Measurements from ENCODE around the gene PEMT.

The PEMT gene

DNA sequence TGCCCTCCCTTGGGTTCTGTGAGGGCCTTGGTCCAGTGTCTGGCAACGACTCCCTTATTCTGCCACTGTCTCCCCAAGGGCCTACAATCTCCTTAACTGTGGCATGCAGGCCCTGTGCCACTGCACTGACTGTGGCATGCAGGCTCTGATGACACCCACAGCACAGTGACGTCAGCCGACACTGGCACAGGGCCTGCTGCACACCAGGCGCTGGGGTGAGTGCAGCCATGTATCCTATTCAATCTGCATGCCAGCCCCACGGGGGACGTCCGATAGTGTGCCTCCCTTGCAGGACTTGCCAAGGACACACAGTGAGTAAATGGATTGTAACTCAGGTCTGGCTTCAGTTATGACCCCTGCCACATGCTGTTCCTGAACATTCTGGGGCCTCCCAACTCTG is 55.6 kb downstream of the PEMT start:
- no peak for DNase-seq (ENCODE audit: low read depth)
- TF ChIP-seq, protein P1, sequence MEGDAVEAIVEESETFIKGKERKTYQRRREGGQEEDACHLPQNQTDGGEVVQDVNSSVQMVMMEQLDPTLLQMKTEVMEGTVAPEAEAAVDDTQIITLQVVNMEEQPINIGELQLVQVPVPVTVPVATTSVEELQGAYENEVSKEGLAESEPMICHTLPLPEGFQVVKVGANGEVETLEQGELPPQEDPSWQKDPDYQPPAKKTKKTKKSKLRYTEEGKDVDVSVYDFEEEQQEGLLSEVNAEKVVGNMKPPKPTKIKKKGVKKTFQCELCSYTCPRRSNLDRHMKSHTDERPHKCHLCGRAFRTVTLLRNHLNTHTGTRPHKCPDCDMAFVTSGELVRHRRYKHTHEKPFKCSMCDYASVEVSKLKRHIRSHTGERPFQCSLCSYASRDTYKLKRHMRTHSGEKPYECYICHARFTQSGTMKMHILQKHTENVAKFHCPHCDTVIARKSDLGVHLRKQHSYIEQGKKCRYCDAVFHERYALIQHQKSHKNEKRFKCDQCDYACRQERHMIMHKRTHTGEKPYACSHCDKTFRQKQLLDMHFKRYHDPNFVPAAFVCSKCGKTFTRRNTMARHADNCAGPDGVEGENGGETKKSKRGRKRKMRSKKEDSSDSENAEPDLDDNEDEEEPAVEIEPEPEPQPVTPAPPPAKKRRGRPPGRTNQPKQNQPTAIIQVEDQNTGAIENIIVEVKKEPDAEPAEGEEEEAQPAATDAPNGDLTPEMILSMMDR (IDR thresholded peaks at IDR 0.05; ENCODE audit: control insufficient read depth, extremely low read depth, insufficient read depth): no peak
- no peak overlapping the region for H3K4me3 ChIP-seq (ENCODE audit: low read depth, low read length)

DNA sequence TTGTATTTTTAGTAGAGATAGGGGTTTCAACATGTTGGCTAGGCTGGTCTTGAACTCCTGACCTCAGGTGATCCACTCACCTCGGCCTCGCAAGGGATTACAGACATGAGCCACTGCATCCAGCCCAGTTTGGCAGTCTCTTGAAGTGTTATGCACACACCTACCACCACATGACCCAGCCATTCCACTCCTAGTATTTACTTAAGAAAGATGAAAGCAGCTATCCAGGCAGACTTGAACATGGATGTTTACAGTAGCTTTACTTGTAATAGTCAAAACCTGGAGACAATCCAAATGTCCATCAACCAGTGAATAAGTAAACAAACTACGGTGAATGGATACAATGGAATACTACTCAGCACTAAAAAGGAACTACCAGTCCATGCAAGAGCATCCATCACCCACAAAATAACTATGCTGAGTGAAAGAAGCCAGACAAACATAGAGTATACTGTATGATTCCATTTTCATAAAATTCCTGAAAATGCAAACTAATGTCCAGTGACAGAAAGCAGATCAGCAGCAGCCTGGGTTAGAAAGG is 57.5 kb downstream of the PEMT start:
- H3K4me3 ChIP-seq (ENCODE audit: low read depth, low read length): no peak overlapping the region
- peak; percentile 98 for DNase-seq (ENCODE audit: low read depth)
- TF ChIP-seq, protein P1 (IDR thresholded peaks at IDR 0.05; ENCODE audit: control insufficient read depth, extremely low read depth, insufficient read depth): no peak

DNA sequence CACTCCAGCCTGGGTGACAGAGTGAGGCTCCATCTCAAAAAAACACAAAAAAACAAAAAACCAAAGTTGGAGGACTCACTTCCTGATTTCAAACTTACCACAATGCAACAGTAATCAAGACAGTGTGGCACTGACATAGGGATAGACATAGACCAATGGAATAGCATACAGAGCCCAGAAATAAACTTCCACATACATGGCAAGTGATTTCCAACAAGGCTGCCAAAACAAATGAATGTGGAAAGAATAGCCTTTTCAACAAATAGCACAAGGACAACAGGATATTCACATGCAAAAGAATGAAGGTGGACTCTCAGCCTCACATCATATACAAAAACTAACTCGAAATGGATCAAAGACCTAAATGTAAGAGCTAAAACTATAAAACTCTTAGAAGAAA is 58.5 kb downstream of the PEMT start:
- TF ChIP-seq, protein P1 (IDR thresholded peaks at IDR 0.05; ENCODE audit: control insufficient read depth, extremely low read depth, insufficient read depth): no peak
- H3K4me3 ChIP-seq (ENCODE audit: low read depth, low read length): no peak overlapping the region
- DNase-seq (ENCODE audit: low read depth): no peak

DNA sequence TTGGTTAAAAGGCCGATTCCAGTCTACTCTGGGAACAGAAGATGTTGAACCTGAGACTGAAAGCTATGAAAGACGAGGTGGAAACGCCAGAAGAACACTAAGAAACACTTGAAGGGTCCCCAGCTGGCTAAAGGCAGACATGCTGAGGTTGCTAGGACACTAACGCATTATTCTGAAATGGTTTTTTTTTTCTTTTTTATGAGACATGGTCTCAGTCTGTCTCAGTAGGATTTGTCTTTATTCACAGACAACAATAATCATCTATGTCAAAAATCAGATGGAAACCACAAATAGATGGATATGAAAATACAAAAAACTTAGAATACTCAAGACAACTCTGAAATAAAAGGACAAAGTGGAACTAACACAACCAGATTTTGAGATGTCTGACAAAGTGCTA is 60.4 kb downstream of the PEMT start:
- TF ChIP-seq, protein P1 (IDR thresholded peaks at IDR 0.05; ENCODE audit: control insufficient read depth, extremely low read depth, insufficient read depth): no peak
- H3K4me3 ChIP-seq (ENCODE audit: low read depth, low read length): no peak overlapping the region
- DNase-seq (ENCODE audit: low read depth): no peak

DNA sequence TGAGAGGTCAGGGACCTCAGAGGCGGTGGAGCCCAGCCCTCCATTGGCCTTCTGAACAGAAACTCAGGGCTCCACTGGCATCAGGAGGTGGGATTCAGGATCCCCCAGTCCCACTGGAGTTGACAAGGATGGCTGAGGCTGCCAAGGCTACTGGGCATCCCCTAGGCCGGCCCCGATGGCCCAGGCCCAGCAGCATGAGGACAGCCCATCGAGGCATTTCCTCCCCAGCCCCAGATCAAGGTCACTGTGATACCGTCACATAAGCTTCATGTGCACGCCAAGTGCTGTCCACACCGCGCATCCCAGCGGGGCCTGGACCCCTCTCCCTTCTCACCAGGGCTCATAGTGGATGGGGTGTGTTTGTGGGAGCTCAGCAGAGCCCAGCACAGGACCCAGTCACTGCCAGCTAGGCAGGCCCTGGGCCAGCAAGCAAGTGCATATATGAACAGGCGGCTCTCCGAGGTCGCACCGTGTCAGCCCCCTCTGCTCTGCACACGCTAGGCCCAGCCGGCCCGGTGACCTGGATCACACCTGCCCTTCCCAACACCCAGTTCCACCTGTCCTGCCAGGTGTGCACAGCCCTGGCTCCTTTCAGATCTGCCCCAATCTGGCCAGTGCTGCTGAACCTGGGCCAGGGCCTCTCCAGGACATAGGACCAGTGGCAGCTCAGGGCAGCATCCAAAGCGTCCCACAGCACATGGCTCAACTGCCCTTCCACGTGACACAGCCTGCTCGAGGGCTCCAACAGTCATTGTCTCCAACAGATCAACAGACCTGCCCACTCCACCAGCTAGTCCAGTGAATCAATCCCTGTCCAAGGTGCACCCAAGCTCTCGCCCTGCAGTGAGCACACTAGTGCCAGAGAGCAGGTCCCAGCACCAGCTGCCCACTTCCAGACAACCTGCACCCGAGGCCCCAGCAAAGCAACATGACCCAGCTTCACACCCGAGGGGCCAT is 62.5 kb downstream of the PEMT start:
- DNase-seq (ENCODE audit: low read depth): no peak
- H3K4me3 ChIP-seq (ENCODE audit: low read depth, low read length): no peak overlapping the region
- TF ChIP-seq, protein P1 (IDR thresholded peaks at IDR 0.05; ENCODE audit: control insufficient read depth, extremely low read depth, insufficient read depth): no peak

DNA sequence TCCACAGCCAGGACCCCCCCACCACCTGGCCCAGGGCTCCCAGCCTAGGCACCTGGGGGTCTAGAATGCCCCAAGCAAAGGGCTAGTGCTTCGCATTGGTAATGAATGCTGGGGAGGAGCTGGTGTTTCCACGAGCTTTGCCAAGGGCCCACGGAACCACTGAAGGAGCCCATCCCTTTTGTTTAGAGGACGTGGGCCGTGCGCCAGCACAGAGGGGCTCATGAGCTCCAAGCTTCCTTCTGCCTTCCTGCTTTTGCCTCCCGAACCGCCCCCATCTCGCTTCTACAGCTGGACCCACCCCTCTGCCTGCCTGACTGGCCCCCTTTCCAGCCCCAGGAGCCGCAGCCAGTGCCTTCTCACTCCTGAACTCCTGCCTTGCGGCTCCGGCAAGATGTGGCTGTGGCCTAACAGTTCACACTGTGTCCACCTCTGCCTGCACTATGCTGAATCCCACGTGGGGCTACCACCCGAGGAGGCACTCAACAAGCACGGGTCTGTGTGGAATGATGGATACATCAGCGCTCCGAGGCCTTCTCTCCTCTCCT is 63.5 kb downstream of the PEMT start:
- DNase-seq (ENCODE audit: low read depth): no peak
- TF ChIP-seq, protein P1 (IDR thresholded peaks at IDR 0.05; ENCODE audit: control insufficient read depth, extremely low read depth, insufficient read depth): no peak
- H3K4me3 ChIP-seq (ENCODE audit: low read depth, low read length): no peak overlapping the region
